B cell (primary cell): Measurements from ENCODE around the gene ARMC10.

ENCODE experiments used
- EZH2 ChIP-seq: IDR thresholded peaks from 2 replicates; pipeline ENCODE4 v1.6.1; 2012; ENCODE audit warnings: borderline replicate concordance, low read depth, mild to moderate bottlenecking, moderate library complexity, low read length; ENCODE audit not compliant: insufficient read depth, poor library complexity, severe bottlenecking
- TF ChIP-seq, protein P1 (sequence below): fragments of 200-600 bp; IDR thresholded peaks from one replicate; pipeline ENCODE4 v1.8.0; 2022; ENCODE audit warnings: antibody characterized with exemption, mild to moderate bottlenecking

GRCh38 chr7:103130901-103131624 lies 56.1 kb downstream of the ARMC10 start:
- TF ChIP-seq EZH2 = no peak
- TF ChIP-seq, protein P1, sequence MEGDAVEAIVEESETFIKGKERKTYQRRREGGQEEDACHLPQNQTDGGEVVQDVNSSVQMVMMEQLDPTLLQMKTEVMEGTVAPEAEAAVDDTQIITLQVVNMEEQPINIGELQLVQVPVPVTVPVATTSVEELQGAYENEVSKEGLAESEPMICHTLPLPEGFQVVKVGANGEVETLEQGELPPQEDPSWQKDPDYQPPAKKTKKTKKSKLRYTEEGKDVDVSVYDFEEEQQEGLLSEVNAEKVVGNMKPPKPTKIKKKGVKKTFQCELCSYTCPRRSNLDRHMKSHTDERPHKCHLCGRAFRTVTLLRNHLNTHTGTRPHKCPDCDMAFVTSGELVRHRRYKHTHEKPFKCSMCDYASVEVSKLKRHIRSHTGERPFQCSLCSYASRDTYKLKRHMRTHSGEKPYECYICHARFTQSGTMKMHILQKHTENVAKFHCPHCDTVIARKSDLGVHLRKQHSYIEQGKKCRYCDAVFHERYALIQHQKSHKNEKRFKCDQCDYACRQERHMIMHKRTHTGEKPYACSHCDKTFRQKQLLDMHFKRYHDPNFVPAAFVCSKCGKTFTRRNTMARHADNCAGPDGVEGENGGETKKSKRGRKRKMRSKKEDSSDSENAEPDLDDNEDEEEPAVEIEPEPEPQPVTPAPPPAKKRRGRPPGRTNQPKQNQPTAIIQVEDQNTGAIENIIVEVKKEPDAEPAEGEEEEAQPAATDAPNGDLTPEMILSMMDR = no peak
